ENCODE measurements around the gene PCARE. TPM values are rescaled to one million over a fixed set of nuclear protein-coding genes. Genes with fewer than 3 reads are reported as not detected.

PCARE gene
- polyA plus RNA-seq, 2 donors = 0.07 to 0.22 TPM

GRCh38 chr2:29033656-29034055 lies 40.7 kb downstream of the PCARE start:
- H3K27me3 ChIP-seq (ENCODE audit: control insufficient read depth in 1 of 2, insufficient read depth in 2 of 2, low read length in 2 of 2) = no peaks in the 10 kb centered on the region
- 81 to 83% methylated on average over 6 of the region's 6 CpGs for WGBS, 2 donors
- no peaks in the 10 kb centered on the region for H3K36me3 ChIP-seq (ENCODE audit: control insufficient read depth in 2 of 2, insufficient read depth in 2 of 2, low read length in 1 of 2)
- no peak overlapping the region for H3K27ac ChIP-seq (ENCODE audit: low read depth in 2 of 2, low read length in 1 of 2)
- no peak overlapping the region for H3K4me3 ChIP-seq (ENCODE audit: low read depth in 1 of 2, low read length in 2 of 2)
- H3K9me3 ChIP-seq (ENCODE audit: control insufficient read depth in 2 of 2, insufficient read depth in 1 of 2, low read depth in 1 of 2, low read length in 1 of 2) = no peaks in the 10 kb centered on the region
- H3K4me1 ChIP-seq (ENCODE audit: control insufficient read depth in 2 of 2, insufficient read depth in 2 of 2, low read length in 1 of 2) = no peaks in the 10 kb centered on the region

GRCh38 chr2:29033172-29033571 lies 41.2 kb downstream of the PCARE start:
- Histone ChIP-seq H3K27me3 (ENCODE audit: control insufficient read depth in 1 of 2, insufficient read depth in 2 of 2, low read length in 2 of 2) (no peaks in the 10 kb centered on the region), H3K27ac (ENCODE audit: low read depth in 2 of 2, low read length in 1 of 2) (no peak overlapping the region), H3K4me3 (ENCODE audit: low read depth in 1 of 2, low read length in 2 of 2) (no peak overlapping the region), H3K36me3 (ENCODE audit: control insufficient read depth in 2 of 2, insufficient read depth in 2 of 2, low read length in 1 of 2) (no peaks in the 10 kb centered on the region), H3K4me1 (ENCODE audit: control insufficient read depth in 2 of 2, insufficient read depth in 2 of 2, low read length in 1 of 2) (no peaks in the 10 kb centered on the region), H3K9me3 (ENCODE audit: control insufficient read depth in 2 of 2, insufficient read depth in 1 of 2, low read depth in 1 of 2, low read length in 1 of 2) (no peaks in the 10 kb centered on the region)
- 39 to 43% methylated on average over 2 of the region's 2 CpGs for WGBS, 2 donors

GRCh38 chr2:29032189-29032588 lies 42.1 kb downstream of the PCARE start:
- Histone ChIP-seq H3K9me3 (ENCODE audit: control insufficient read depth in 2 of 2, insufficient read depth in 1 of 2, low read depth in 1 of 2, low read length in 1 of 2) (no peaks in the 10 kb centered on the region), H3K4me1 (ENCODE audit: control insufficient read depth in 2 of 2, insufficient read depth in 2 of 2, low read length in 1 of 2) (no peaks in the 10 kb centered on the region), H3K27ac (ENCODE audit: low read depth in 2 of 2, low read length in 1 of 2) (no peak overlapping the region), H3K4me3 (ENCODE audit: low read depth in 1 of 2, low read length in 2 of 2) (no peak overlapping the region), H3K36me3 (ENCODE audit: control insufficient read depth in 2 of 2, insufficient read depth in 2 of 2, low read length in 1 of 2) (no peaks in the 10 kb centered on the region), H3K27me3 (ENCODE audit: control insufficient read depth in 1 of 2, insufficient read depth in 2 of 2, low read length in 2 of 2) (no peaks in the 10 kb centered on the region)
- WGBS, 2 donors = 97 to 98% methylated on average over 5 of the region's 5 CpGs

GRCh38 chr2:29031046-29031445 lies 43.3 kb downstream of the PCARE start:
- Histone ChIP-seq H3K36me3 (ENCODE audit: control insufficient read depth in 2 of 2, insufficient read depth in 2 of 2, low read length in 1 of 2) (no peaks in the 10 kb centered on the region), H3K4me1 (ENCODE audit: control insufficient read depth in 2 of 2, insufficient read depth in 2 of 2, low read length in 1 of 2) (peaks cover 0 to 4% of the 10 kb centered on the region in 2 donors), H3K9me3 (ENCODE audit: control insufficient read depth in 2 of 2, insufficient read depth in 1 of 2, low read depth in 1 of 2, low read length in 1 of 2) (no peaks in the 10 kb centered on the region), H3K27me3 (ENCODE audit: control insufficient read depth in 1 of 2, insufficient read depth in 2 of 2, low read length in 2 of 2) (no peaks in the 10 kb centered on the region), H3K27ac (ENCODE audit: low read depth in 2 of 2, low read length in 1 of 2) (no peak overlapping the region), H3K4me3 (ENCODE audit: low read depth in 1 of 2, low read length in 2 of 2) (no peak overlapping the region)

- no peaks in the 10 kb centered on the region for H3K27me3 ChIP-seq (ENCODE audit: control insufficient read depth in 1 of 2, insufficient read depth in 2 of 2, low read length in 2 of 2)
- 90 to 94% methylated on average over 3 of the region's 3 CpGs for WGBS, 2 donors
- H3K9me3 ChIP-seq (ENCODE audit: control insufficient read depth in 2 of 2, insufficient read depth in 1 of 2, low read depth in 1 of 2, low read length in 1 of 2) = no peaks in the 10 kb centered on the region
- H3K27ac ChIP-seq (ENCODE audit: low read depth in 2 of 2, low read length in 1 of 2) = no peak overlapping the region
- H3K4me1 ChIP-seq (ENCODE audit: control insufficient read depth in 2 of 2, insufficient read depth in 2 of 2, low read length in 1 of 2) = peaks cover 0 to 4% of the 10 kb centered on the region in 2 donors
- no peak overlapping the region for H3K4me3 ChIP-seq (ENCODE audit: low read depth in 1 of 2, low read length in 2 of 2)
- no peaks in the 10 kb centered on the region for H3K36me3 ChIP-seq (ENCODE audit: control insufficient read depth in 2 of 2, insufficient read depth in 2 of 2, low read length in 1 of 2)
These were observed 48.6 kb downstream of the PCARE start for GRCh38 chr2:29025711-29026110.

- Histone ChIP-seq H3K27ac (ENCODE audit: low read depth in 2 of 2, low read length in 1 of 2) (no peak overlapping the region), H3K36me3 (ENCODE audit: control insufficient read depth in 2 of 2, insufficient read depth in 2 of 2, low read length in 1 of 2) (no peaks in the 10 kb centered on the region), H3K27me3 (ENCODE audit: control insufficient read depth in 1 of 2, insufficient read depth in 2 of 2, low read length in 2 of 2) (no peaks in the 10 kb centered on the region), H3K4me1 (ENCODE audit: control insufficient read depth in 2 of 2, insufficient read depth in 2 of 2, low read length in 1 of 2) (peaks cover 0 to 4% of the 10 kb centered on the region in 2 donors), H3K4me3 (ENCODE audit: low read depth in 1 of 2, low read length in 2 of 2) (no peak overlapping the region), H3K9me3 (ENCODE audit: control insufficient read depth in 2 of 2, insufficient read depth in 1 of 2, low read depth in 1 of 2, low read length in 1 of 2) (no peaks in the 10 kb centered on the region)
- WGBS, 2 donors = 75 to 77% methylated on average over 4 of the region's 4 CpGs
These were observed 49.4 kb downstream of the PCARE start for GRCh38 chr2:29024882-29025430.

- Histone ChIP-seq H3K36me3 (ENCODE audit: control insufficient read depth in 2 of 2, insufficient read depth in 2 of 2, low read length in 1 of 2) (no peaks in the 10 kb centered on the region), H3K9me3 (ENCODE audit: control insufficient read depth in 2 of 2, insufficient read depth in 1 of 2, low read depth in 1 of 2, low read length in 1 of 2) (no peaks in the 10 kb centered on the region), H3K4me3 (ENCODE audit: low read depth in 1 of 2, low read length in 2 of 2) (no peak overlapping the region), H3K27ac (ENCODE audit: low read depth in 2 of 2, low read length in 1 of 2) (no peak overlapping the region), H3K4me1 (ENCODE audit: control insufficient read depth in 2 of 2, insufficient read depth in 2 of 2, low read length in 1 of 2) (peaks cover 0 to 4% of the 10 kb centered on the region in 2 donors), H3K27me3 (ENCODE audit: control insufficient read depth in 1 of 2, insufficient read depth in 2 of 2, low read length in 2 of 2) (no peaks in the 10 kb centered on the region)
- WGBS, 2 donors = 93 to 94% methylated on average over 4 of the region's 4 CpGs
These were observed 51.1 kb downstream of the PCARE start for GRCh38 chr2:29023188-29023587.

- Histone ChIP-seq H3K36me3 (ENCODE audit: control insufficient read depth in 2 of 2, insufficient read depth in 2 of 2, low read length in 1 of 2) (no peaks in the 10 kb centered on the region), H3K4me3 (ENCODE audit: low read depth in 1 of 2, low read length in 2 of 2) (no peak overlapping the region), H3K9me3 (ENCODE audit: control insufficient read depth in 2 of 2, insufficient read depth in 1 of 2, low read depth in 1 of 2, low read length in 1 of 2) (no peaks in the 10 kb centered on the region), H3K27ac (ENCODE audit: low read depth in 2 of 2, low read length in 1 of 2) (no peak overlapping the region), H3K4me1 (ENCODE audit: control insufficient read depth in 2 of 2, insufficient read depth in 2 of 2, low read length in 1 of 2) (peaks cover 0 to 4% of the 10 kb centered on the region in 2 donors), H3K27me3 (ENCODE audit: control insufficient read depth in 1 of 2, insufficient read depth in 2 of 2, low read length in 2 of 2) (no peaks in the 10 kb centered on the region)
- 81 to 83% methylated on average over 6 of the region's 6 CpGs for WGBS, 2 donors
These were observed 51.6 kb downstream of the PCARE start for GRCh38 chr2:29022679-29023078.

GRCh38 chr2:29021886-29022285 lies 52.4 kb downstream of the PCARE start:
- no peaks in the 10 kb centered on the region for H3K27me3 ChIP-seq (ENCODE audit: control insufficient read depth in 1 of 2, insufficient read depth in 2 of 2, low read length in 2 of 2)
- peaks cover 0 to 6% of the 10 kb centered on the region in 2 donors for H3K4me1 ChIP-seq (ENCODE audit: control insufficient read depth in 2 of 2, insufficient read depth in 2 of 2, low read length in 1 of 2)
- 94 to 95% methylated on average over 11 of the region's 11 CpGs for WGBS, 2 donors
- H3K27ac ChIP-seq (ENCODE audit: low read depth in 2 of 2, low read length in 1 of 2) = no peak overlapping the region
- no peaks in the 10 kb centered on the region for H3K9me3 ChIP-seq (ENCODE audit: control insufficient read depth in 2 of 2, insufficient read depth in 1 of 2, low read depth in 1 of 2, low read length in 1 of 2)
- no peaks in the 10 kb centered on the region for H3K36me3 ChIP-seq (ENCODE audit: control insufficient read depth in 2 of 2, insufficient read depth in 2 of 2, low read length in 1 of 2)
- H3K4me3 ChIP-seq (ENCODE audit: low read depth in 1 of 2, low read length in 2 of 2) = no peak overlapping the region

- 91 to 94% methylated on average over 19 of the region's 19 CpGs for WGBS, 2 donors
- H3K4me1 ChIP-seq (ENCODE audit: control insufficient read depth in 2 of 2, insufficient read depth in 2 of 2, low read length in 1 of 2) = peaks cover 0 to 7% of the 10 kb centered on the region in 2 donors
- no peak overlapping the region for H3K27ac ChIP-seq (ENCODE audit: low read depth in 2 of 2, low read length in 1 of 2)
- H3K27me3 ChIP-seq (ENCODE audit: control insufficient read depth in 1 of 2, insufficient read depth in 2 of 2, low read length in 2 of 2) = no peaks in the 10 kb centered on the region
- H3K36me3 ChIP-seq (ENCODE audit: control insufficient read depth in 2 of 2, insufficient read depth in 2 of 2, low read length in 1 of 2) = no peaks in the 10 kb centered on the region
- no peaks in the 10 kb centered on the region for H3K9me3 ChIP-seq (ENCODE audit: control insufficient read depth in 2 of 2, insufficient read depth in 1 of 2, low read depth in 1 of 2, low read length in 1 of 2)
- H3K4me3 ChIP-seq (ENCODE audit: low read depth in 1 of 2, low read length in 2 of 2) = no peak overlapping the region
These were observed 56.4 kb downstream of the PCARE start for GRCh38 chr2:29017716-29018435.

Data from esophagus (tissue), 2 donors.